Breast epithelium (tissue), 3 donors: ENCODE measurements around the gene SMARCE1.

Experiments
- POLR2A ChIP-seq: fragments of 450-650 bp; IDR thresholded peaks from one replicate; pipeline ENCODE4 v1.6.1; 2016; ENCODE audit warnings: antibody characterized with exemption, mild to moderate bottlenecking, moderate library complexity
- POLR2AphosphoS5 ChIP-seq, 3 donors: sonication (generic); formaldehyde crosslinking; IDR thresholded peaks; one replicate each; pipeline ENCODE4 v1.6.1; 2017; ENCODE audit warnings: antibody characterized with exemption in 3 of 3
- TF ChIP-seq, protein P1 (sequence below), 3 donors: fragments of 450-650 bp; IDR thresholded peaks; one replicate each; pipeline ENCODE4 v1.5.1; 2016 to 2017; ENCODE audit warnings: antibody characterized with exemption in 3 of 3, mild to moderate bottlenecking in 3 of 3, moderate library complexity in 3 of 3

GRCh38 chr17:40659911-40660310 lies 12.3 kb upstream of the SMARCE1 start:
- TF ChIP-seq, protein P1, sequence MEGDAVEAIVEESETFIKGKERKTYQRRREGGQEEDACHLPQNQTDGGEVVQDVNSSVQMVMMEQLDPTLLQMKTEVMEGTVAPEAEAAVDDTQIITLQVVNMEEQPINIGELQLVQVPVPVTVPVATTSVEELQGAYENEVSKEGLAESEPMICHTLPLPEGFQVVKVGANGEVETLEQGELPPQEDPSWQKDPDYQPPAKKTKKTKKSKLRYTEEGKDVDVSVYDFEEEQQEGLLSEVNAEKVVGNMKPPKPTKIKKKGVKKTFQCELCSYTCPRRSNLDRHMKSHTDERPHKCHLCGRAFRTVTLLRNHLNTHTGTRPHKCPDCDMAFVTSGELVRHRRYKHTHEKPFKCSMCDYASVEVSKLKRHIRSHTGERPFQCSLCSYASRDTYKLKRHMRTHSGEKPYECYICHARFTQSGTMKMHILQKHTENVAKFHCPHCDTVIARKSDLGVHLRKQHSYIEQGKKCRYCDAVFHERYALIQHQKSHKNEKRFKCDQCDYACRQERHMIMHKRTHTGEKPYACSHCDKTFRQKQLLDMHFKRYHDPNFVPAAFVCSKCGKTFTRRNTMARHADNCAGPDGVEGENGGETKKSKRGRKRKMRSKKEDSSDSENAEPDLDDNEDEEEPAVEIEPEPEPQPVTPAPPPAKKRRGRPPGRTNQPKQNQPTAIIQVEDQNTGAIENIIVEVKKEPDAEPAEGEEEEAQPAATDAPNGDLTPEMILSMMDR (IDR thresholded peaks at IDR 0.05): no peak
- TF ChIP-seq POLR2A (no peak), POLR2AphosphoS5 (IDR thresholded peaks at IDR 0.05) (no peak)
